GM19468 (cell line): ENCODE results near the gene FRMD5.
"Not testable (repeated sequence)": the region's sequence is repeated elsewhere in the genome, so short reads cannot be mapped to it uniquely, and the experiment has no call there.

Experiments
- ATAC-seq: cut with Tn5 transposase; IDR thresholded peaks from one replicate; pipeline ENCODE4 v1.9.1; 2021; ENCODE audit warnings: mild to moderate bottlenecking, moderate library complexity, moderate number of reproducible peaks; ENCODE audit not compliant: unreplicated experiment; ENCODE audit errors: extremely low read depth

FRMD5 gene

DNA sequence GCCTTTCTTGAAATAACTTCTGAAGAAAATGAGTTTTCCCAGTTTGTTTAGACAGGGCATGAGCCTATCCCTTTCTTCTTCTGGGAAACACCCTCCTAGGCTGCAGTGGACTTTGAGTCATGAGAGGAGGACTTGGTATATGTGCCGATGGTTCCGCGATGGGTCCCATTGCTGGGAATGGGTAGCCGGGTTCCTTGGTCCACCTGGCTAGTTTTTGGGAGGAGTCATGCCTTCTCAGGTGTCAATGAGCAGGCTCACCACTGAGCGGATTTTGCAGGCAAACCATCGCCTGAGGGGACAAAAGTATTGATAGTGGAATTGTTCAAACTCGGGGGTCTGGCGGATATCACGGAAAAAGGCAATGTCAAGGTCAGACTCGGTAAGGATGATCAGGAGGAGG is 321.4 kb downstream of the FRMD5 start:
- no peak for ATAC-seq

GRCh38 chr15:43872416-43873020 is 322.6 kb downstream of the FRMD5 start:
- no peak for ATAC-seq

DNA sequence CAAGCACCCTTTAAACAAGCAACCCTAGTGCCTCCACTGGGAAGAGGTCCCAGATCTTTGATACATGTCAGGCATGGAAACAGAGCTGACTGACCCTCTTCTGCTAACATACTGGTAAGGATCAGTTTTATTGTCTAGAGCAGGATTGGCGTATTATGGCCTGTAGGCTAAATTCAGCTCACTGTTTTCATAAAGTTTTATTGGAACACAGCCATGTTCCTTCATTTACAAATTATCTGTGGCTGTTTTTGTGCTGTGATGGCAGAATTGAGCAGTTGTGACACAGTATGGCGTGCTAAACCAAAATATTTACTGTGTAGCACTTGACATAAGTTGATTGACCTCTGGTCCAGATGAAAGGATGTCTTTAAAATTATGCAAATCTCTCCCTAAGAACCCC is 323.2 kb downstream of the FRMD5 start:
- ATAC-seq: no peak

GRCh38 chr15:43868406-43868805 is 326.7 kb downstream of the FRMD5 start:
- ATAC-seq: no peak

GRCh38 chr15:43867096-43867495 is 328.0 kb downstream of the FRMD5 start:
- no peak for ATAC-seq

GRCh38 chr15:43866636-43867035 is 328.4 kb downstream of the FRMD5 start:
- ATAC-seq: not testable (repeated sequence)

GRCh38 chr15:43859546-43859945 is 335.5 kb downstream of the FRMD5 start:
- no peak for ATAC-seq

DNA sequence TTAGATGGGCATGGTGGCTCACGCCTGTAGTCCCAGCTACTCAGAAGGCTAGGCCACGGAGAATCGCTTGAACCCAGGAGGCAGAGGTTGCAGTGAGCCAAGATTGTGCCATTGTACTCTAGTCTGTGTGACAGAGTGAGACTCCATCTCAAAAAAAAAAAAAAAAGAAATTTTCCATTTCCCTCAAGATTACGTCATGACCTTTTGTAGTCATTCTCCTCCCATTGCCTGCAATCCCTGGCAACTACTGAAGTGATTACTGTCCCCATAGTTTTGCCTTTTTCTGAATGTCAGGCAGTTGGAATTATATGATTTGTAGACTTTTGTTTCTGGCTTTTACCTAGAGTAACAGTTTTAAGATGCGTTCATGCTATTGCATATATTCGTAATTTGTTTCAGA is 340.3 kb downstream of the FRMD5 start:
- ATAC-seq: no peak

GRCh38 chr15:43852607-43853006 is 342.5 kb downstream of the FRMD5 start:
- no peak for ATAC-seq

DNA sequence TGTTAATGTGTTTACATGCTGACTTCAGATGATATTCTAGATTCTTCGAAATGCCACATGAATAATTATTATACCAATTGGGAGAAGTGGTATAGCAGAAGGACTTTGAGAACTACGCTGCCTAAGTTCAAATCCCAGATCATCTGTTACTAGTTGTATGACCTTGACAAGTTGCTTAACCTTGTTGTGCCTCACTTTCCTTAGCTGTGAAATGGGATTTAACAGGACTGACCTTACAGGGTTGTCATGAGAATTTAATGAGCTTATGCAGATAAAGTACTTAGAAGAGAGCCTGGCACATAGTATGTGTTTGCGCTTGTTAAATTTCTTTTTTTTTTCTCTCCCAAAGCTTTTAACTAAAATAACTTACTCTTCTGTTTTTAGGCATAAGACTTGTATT is 343.8 kb downstream of the FRMD5 start:
- no peak for ATAC-seq

DNA sequence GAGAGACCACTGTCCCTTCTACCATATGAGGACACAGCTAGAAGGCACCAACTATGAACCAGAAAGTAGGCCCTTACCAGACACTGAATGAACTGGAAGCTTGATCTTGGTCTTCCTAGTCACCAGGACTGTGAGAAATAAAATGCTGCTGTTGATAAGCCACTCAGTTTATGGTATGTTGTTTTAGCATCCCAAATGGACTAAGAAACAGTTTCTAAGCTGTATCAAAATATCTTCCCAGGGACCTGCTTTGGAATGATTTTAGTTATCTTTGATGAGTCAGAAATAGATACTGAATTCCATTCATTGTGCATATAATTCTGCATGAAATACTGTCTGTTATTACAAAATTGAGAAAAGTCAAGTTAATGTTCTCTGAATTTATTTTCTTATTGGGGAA is 349.6 kb downstream of the FRMD5 start:
- ATAC-seq: no peak

DNA sequence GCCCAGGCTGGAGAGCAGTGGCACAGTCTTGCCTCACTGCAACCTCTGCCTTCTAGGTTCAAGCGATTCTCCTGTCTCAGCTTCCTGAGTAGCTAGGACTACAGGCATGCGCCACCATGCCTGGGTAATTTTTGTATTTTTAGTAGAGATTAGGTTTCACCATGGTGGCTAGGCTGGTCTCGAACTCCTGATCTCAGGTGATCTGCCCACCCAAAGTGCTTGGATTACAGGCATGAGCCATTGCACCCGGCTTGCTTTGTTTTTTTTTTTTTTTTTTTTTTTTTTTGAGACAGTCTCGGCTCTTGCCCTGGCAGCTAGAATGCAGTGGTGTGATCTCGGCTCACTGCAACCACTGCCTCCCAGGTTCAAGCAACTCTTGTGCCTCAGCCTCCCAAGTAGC is 362.6 kb downstream of the FRMD5 start:
- not testable (repeated sequence) for ATAC-seq

DNA sequence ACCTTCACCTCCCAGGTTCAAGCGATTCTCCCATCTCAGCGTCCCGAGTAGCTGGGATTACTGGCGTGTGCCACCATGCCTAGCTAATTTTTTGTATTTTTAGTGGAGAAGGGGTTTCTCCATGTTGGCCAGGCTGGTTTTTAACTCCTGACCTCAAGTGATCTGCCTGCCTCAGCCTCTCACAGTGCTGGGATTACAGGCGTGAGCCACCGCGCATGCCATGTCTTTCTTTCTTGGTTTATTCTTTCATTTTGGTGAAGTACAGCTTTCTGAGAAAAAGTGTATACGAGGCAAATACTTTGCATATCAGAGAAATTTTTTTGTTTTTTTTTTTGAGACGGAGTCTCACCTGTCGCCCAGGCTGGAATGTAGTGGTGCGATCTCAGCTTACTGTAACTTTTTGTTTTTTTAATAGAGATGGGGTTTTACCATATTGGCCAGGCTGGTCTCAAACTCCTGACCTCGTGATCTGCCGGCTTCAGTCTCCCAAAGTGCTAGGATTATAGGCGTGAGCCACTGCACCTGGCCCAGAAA is 363.5 kb downstream of the FRMD5 start:
- ATAC-seq: not testable (repeated sequence)

DNA sequence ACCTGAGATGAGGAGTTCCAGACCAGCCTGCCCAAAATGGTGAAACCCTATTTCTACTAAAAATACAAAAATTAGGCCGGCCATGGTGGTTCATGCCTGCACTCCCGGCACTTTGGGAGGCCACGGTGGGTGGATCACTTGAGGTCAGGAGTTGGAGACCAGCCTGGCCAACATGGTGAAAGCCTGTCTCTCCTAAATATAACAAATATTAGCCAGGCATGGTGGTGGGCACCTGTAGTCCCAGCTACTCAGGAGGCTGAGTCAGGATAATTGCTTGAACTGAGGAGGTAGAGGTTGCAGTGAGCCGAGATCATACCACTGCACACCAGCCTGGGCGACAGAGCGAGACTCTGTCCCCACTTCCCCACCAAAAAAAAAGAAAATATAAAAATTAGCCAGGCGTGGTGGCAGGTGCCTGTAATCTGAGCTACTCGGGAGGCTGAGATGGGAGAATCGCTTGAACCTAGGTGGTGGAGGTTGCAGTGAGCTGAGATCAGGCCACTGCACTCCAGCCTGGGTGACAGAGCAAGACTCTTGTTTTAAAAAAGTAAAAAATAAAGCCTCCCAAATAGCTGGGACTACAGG is 364.3 kb downstream of the FRMD5 start:
- not testable (repeated sequence) for ATAC-seq

DNA sequence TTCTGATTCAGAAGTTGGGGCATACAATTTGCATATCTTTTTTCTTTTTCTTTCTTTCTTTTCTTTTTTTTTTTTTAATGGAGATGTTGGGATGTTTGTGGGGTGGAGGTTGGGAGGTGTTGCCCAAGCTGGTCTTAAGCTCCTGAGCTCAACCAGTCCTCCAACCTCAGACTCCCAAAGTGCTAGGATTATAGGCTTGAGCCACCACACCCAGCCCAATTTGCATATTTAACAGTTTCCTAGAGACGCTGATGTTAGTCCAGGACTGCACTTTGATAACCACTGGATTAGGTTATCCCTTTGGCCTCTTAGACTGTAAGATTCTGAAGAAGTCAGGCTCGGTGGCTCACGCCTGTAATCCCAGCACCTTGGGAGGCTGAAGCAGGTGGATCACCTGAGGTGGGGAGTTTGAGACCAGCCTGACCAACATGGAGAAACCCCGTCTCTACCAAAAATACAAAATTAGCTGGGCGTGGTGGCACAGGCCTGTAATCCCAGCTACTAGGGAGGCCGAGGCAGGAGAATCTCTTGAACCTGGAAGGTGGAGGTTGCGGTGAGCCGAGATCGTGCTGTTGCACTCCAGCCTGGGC is 365.0 kb downstream of the FRMD5 start:
- ATAC-seq: not testable (repeated sequence)

DNA sequence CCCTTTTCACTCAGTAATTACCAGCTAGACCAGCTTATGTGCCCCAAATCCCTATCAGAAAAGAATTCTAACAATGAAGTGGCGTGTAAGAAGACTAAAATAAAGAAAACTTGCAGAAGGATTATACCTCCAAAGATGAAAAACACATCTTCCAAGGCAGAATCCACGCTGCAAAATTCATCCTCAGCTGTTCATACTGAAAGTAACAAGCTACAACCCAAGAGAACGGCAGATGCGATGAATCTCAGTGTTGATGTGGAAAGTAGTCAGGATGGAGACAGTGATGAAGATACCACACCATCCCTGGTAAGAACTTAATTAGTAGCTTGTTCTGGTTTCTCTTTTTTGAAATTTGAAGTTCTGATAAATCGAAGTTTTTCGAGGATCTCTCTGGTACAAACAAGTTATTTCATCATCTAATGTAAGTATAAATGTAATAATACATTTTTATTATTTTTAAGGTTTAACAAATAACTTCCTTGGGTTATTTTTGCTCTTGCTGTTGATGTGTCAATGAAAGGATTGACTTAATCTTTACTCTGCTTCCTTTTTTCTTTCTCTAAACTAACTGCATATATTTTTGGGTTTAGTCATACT is 366.9 kb downstream of the FRMD5 start:
- ATAC-seq: no peak

DNA sequence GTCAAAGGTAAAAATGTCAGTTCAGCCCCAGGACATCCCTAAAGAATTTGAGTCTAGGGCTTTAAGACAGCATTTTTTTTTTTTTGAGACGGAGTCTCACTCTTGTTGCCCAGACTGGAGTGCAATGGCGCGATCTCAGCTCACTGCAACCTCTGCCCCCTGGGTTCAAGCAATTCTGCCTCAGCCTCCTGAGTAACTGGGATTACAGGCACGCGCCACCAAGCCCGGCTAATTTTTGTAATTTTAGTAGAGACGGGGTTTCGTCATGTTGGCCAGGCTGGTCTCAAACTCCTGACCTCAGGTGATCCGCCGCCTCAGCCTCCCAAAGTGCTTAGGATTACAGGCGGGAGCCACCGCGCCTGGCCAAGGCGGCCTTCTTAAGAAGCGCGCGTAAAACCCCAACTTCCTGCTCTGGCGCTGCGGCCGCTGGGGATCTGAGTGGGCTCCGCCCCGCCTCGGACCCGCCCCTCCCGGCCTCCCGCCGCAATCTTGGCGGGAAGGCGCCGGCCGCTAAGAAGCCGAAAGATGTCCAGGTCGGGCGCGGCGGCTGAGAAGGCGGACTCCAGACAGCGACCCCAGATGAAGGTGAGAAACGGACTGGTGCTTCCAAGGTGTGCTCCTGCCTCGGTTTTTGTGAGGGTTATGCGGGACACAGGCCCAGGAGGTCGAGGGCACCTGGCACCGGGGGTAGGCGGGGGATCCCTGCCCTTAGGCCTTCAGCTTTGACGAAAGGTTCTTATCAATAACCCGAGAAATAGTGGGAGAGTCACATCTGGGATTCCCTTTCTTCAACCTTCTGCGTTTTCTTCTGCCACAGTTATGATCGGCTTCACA is 368.3 kb downstream of the FRMD5 start, which contains the start of gene WDR76:
TSS of gene WDR76 (plus strand) at position 495 of the 834 bp plus-strand sequence. CDS start at position 526, 31 bp downstream.
- ATAC-seq: no peak

DNA sequence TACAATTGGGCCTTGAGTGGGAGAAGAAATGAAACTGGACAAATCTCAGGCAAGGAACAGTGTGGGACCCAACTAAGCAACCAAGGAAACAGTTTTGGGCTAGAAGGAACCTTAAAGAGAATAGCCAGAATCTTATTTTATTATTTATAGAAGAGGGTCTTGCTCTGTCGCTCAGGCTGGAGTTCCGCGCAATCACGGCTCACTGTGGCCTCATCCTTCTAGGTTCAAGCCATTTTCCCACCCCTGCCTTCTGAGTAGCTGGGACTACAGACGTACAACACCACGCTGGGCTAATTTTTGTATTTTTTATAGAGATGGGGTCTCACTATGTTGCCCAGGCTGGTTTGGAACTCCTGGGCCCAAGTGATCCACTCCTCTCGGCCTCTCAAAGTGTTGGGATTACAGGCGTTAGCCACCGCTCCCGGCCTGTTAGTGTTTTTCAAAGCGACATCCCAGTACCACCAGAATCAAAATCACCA is 369.0 kb downstream of the FRMD5 start:
- ATAC-seq: no peak

DNA sequence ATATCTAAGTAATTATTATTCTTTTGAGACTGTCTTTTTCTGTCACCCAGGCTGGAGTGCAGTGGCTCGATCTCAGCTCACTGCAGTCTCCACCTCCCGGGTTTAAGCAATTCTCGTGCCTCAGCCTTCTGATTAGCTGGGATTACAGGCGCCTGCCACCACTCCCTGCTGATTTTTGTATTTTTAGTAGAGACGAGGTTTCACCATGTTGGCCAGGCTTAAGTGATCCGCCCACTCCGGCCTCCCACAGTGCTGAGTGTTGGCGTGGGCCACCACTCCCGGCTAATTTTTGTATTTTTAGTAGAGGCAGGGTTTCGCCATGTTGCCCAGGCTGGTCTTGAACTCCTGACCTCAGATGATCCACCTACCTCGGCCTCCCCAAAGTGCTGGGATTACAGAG is 369.8 kb downstream of the FRMD5 start:
- ATAC-seq: not testable (repeated sequence)
